ENCODE results near the gene NIM1K. TPM values are rescaled to one million over a fixed set of nuclear protein-coding genes. Genes with fewer than 3 reads are reported as not detected.
"Not testable (repeated sequence)": the region's sequence is repeated elsewhere in the genome, so short reads cannot be mapped to it uniquely, and the experiment has no call there.

NIM1K gene
- total RNA-seq, 3 donors from 2014 or later (not counting 1 experiment from before 2014, with no cell fraction given), result 0.28 to 0.40 (median 0.36) TPM

GRCh38 chr5:43325624-43326023 is 133.6 kb downstream of the NIM1K start:
- peaks cover 21 to 23% of the 10 kb centered on the region in 2 donors for H3K27me3 Mint-ChIP-seq (ENCODE audit: low read depth in 2 of 2)
- H3K4me1 ChIP-seq (ENCODE audit: control insufficient read depth, insufficient read depth, low read length); H3K9me3 ChIP-seq (ENCODE audit: control insufficient read depth, insufficient read depth, low read length); H3K9me3 Mint-ChIP-seq; H3K27ac ChIP-seq (ENCODE audit: low read length); ATAC-seq; intact Hi-C loops (cut with micrococcal nuclease); H3K36me3 Mint-ChIP-seq; H3K36me3 ChIP-seq (ENCODE audit: control insufficient read depth, insufficient read depth, low read length); H3K4me3 Mint-ChIP-seq; H3K27me3 ChIP-seq (ENCODE audit: control insufficient read depth, insufficient read depth, low read length); H3K4me3 ChIP-seq (ENCODE audit: low read length); H3K4me1 Mint-ChIP-seq; DNase-seq; H3K27ac Mint-ChIP-seq: not testable (repeated sequence)

Other genes starting within 250 kb of the NIM1K start
- gene ANXA2R, start 151.9 kb upstream of the NIM1K start, total RNA-seq, result 10 to 100 TPM; 34.3 to 55.2 (median 38.0) TPM
- gene ZNF131, start 71.3 kb upstream of the NIM1K start, total RNA-seq, result 10 to 100 TPM; 69.0 to 84.0 (median 83.5) TPM
- 100 to 1,000 TPM in 1 of 3 donors, 10 to 100 TPM in 2; 53.0 to 105 (median 85.8) TPM for gene HMGCS1, start 121.2 kb downstream of the NIM1K start, total RNA-seq
- 10 to 100 TPM; 17.5 to 25.8 (median 25.1) TPM for gene CCL28, start 220.2 kb downstream of the NIM1K start, total RNA-seq

All from natural killer cell (primary cell).